IPS-11a (cell line): Measurements from ENCODE around the gene HIVEP3.

Experiments
- H3K4me3 ChIP-seq: one replicate; pipeline ENCODE4 v1.5.1; 2013; ENCODE audit warnings: low read depth, low read length, control low read depth

The HIVEP3 gene

DNA sequence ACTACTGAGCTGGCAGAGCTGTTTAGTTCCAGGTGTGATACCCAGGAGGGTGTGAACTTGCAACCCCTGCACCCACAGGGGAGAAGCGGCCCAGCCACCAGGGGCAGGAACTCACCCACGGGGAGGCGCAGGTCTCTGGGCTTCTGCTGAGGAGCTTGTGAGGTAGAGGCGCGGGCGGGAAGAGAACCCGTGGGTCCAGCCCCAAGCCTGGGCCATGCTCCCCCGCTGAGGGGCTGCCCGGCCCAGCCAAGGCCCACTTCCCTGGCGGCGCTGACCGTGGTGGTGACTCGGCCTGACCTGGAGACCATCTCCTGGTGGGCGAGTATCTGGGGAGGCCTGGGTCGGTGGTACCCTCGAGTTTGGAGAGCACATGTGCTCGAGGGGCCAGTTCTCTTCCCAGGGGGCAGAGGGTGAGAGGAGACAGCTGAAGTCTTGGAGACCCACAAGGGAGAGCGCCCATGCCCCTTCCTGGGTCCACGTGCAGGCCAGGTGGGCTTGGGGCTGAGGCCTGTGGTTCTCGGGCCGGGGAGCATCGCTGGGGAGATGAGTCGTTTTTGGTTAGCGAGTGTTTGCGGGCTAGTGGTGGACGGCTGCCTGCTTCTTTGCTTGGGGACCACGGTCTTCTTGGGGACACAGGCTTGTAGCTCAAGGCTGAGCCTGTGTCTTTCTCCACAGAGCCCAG is 405.9 kb downstream of the HIVEP3 start:
- H3K4me3 ChIP-seq: no peak overlapping the region

DNA sequence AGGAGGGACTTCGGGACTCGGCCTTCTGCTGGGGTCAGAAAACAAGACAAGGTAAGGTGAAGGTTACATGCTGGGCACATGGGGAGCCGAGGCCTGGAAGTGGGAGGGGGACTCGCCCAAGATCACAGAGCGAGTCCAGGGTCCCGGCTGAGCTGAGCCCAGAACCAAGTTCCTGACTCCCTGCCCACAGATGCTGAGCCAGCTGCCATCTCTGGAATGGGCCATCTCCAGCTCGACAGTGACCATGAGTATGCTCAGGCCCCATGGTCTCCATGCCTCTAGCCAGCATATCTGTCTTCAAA is 407.5 kb downstream of the HIVEP3 start:
- no peak overlapping the region for H3K4me3 ChIP-seq

GRCh38 chr1:41510531-41511238 is 408.0 kb downstream of the HIVEP3 start:
- H3K4me3 ChIP-seq: no peak overlapping the region

- H3K4me3 ChIP-seq: no peak overlapping the region
Observed at GRCh38 chr1:41509270-41509671, 409.5 kb downstream of the HIVEP3 start.

DNA sequence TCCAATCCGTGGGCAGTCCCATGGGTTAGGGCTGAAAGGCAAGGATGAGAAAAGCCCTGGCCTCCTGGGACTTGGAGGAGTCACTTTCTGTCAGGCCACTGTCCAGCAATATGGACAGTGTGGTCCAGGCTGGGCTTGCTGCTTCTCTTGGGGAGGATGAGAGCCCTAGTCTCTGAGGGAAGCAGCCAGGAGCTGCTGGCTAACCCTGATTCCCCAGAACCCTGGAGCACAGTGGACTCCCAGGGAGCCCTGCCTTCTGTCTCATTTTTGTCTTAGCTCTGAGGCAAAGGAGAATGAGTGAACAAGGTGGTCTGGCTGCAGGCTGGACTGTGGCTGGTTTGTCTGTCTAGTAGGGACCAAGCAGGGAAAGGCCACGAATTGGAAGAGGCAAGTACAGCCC is 410.4 kb downstream of the HIVEP3 start:
- no peak overlapping the region for H3K4me3 ChIP-seq

DNA sequence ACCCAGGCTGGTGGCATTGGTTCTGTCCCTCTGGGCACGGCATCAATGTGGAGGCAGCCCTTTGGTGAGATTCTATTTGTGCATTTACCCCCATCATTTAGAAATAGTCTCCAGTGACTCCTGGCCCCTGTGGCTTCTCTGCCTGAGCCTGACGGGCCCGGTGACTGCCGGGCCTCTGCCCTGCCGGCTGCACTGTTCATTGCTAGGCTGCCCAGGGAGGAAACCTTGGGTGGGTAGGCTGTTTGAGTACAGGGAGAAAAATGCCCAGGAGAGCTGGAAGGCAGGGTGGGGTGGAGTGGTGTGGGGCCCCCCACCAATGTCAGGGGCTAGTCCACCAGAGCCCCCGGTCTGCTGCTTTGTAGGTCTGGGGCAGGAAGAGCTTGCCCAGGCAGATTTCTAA is 410.9 kb downstream of the HIVEP3 start:
- H3K4me3 ChIP-seq: no peak overlapping the region

DNA sequence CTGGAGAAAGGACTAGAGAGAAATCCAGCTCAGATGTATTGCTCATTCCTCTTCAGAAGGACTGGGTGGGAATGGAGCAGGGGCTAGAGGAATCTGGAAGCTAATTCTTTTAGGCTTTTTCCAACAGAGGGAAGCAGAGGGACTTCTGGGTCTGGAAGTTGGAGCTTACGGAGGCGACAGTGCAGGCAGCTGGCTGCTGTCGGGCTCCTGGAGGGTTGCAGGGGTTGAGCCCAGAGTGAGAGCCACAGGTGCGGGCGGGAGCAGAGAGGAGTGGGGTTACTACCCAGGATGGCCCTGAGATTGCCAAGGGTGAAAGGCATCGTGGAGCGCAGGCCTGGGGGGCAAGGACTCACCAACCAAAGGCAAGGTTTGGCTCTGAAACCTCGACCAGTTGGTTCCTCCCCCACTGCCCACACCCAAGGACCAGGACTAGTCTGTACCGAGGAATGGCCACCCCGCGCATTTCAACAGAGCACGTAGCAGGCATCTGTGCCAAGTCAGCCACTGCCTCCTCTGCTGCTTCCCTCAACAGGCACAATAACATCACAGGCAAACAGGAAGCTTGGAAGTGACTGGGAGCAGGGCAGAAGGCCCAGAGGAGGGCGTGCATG is 411.5 kb downstream of the HIVEP3 start:
- no peak overlapping the region for H3K4me3 ChIP-seq

DNA sequence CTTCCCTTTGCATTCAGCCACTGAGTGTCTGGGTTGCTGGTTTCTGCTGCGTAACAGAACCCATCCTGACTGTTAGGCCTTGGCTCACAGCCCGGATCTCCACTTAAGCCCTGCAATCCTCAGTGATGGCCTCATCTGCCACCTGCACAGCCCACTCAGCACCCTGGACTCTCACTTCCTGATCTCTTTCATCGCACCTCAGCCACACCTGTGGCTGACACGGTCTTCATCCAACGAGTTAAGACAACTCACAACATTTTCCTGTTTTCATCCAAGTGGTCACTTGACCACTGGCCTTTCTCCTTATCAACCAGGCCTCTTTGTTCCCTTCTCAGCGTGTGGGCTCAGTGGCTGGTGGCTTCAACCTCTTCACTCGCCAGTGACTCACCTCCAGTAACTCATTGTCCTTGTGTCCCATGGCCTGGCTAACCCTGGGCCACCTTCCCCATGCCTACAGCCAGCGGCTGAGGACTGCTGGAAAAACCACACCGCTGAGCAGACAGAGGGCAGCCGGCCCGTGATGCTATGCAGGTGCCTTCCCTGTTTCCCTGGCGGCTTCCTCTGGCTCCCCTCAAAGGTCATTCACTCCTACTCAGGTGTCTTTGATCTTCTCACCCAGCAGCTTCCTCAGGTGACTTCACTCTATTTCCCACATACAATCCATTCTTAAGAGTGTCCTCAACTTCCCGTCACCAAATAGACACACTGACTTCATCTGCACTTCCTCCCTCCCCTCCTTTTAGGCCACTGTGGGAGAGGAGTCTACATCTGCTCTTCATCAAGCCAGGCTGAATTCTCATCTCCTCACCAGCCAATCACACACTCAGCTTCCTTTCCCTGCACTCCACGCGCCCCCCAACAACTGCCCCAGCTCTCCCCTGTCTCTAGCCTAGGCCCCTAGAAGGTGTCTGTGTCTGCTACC is 414.3 kb downstream of the HIVEP3 start:
- H3K4me3 ChIP-seq: no peak overlapping the region

DNA sequence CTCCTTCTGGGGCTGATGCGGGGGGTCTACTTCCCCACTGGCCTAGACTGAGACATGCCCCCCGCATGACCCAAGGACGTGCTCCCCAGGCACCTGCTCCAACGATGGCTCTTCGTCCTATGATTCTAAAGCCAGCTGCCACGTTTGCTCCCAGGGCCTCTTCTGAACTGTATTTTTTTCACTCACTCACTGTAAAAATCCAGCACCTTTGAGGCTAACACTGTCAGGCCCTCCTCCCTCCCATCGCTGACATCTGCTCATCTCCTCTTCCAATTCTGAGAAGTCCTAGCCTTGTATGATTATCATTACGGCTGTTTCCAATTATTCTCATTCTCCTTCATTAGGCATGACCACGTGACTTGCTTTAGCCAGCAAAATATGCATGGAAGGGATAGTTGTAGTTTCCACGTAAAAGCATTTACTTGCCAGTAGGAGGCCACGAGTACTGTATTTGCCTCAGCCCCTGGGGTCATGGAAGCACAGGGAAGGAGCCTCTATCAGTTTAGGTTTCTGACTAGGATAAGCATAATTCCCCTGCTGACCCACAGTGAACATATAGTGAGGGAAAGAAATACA is 415.1 kb downstream of the HIVEP3 start:
- H3K4me3 ChIP-seq: no peak overlapping the region

GRCh38 chr1:41502912-41503311 is 415.8 kb downstream of the HIVEP3 start:
- no peak overlapping the region for H3K4me3 ChIP-seq

- no peak overlapping the region for H3K4me3 ChIP-seq
Observed at GRCh38 chr1:41501581-41501980, 417.1 kb downstream of the HIVEP3 start.

GRCh38 chr1:41500781-41501518 is 417.8 kb downstream of the HIVEP3 start:
- H3K4me3 ChIP-seq: no peak overlapping the region

DNA sequence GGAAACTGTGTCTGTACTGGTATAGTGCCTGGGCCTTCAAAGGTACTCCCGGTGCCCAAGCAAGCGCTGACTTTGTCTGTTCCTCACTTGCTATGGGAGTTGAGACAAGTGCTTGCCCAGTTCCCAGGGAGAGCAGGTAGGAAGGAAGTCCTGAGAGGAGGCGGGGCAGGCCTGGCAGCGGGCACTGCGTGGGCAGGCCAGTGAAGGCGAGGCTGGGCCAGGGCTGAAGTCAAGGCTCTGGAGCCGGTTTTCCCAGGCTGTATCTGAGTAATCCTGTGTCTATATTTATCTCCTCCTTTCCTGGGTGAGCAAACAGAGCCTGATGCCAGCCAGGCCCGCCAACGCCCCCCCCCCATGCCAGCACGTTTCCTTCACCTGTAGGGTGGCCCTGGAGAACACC is 418.3 kb downstream of the HIVEP3 start:
- no peak overlapping the region for H3K4me3 ChIP-seq

GRCh38 chr1:41499591-41499990 is 419.1 kb downstream of the HIVEP3 start:
- no peak overlapping the region for H3K4me3 ChIP-seq

DNA sequence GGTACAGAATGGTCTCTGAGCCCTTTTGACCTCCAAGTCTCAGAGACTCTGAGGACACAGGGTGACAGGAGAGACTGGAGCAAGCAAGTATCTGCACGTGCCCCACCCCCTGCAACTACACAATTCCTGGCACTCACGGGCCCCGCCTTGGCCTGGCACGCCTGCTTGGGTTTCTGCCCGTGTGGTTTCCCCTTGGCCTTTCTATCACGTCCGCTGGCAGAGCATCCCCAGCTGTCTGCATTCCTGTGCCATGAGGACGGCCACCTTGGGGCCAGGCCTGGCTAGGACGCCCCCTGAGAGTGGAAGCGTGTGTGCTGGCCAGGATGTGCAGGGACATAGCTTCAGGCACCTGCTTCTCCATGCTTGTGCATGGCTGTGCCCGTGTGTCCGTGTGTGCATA is 419.9 kb downstream of the HIVEP3 start:
- H3K4me3 ChIP-seq: no peak overlapping the region

- H3K4me3 ChIP-seq: no peak overlapping the region
Observed at GRCh38 chr1:41498391-41498790, 420.3 kb downstream of the HIVEP3 start.

DNA sequence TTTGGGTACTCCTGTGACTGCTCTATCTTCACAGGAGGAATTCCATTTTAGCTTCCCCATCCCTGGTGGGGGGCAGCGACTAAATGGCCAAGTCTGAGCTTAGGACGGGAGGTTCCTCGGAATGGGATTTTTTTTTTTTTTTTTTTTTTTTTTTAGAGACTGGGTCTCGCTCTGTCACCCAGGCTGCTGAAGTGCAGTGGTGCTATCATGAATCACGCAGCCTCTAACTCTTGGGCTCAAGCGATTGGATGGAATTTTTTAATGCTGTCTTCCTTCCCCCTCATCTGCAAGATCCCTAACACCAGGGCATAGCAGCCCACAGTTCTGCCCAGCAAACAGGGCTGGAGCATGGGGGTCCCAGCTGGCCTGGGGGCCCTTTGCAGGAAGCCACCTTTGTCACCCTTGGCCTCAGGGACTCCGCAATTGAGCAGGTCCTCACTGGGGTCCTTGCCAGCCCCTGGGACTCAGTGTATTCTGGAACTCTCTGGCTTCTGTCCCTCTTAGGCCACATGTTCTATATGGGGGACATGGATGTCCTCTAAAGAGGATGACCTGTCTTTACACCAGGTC is 421.2 kb downstream of the HIVEP3 start:
- H3K4me3 ChIP-seq: no peak overlapping the region

GRCh38 chr1:41497056-41497440 is 421.7 kb downstream of the HIVEP3 start:
- no peak overlapping the region for H3K4me3 ChIP-seq

GRCh38 chr1:41496080-41497055 is 422.4 kb downstream of the HIVEP3 start:
- H3K4me3 ChIP-seq: no peak overlapping the region
